Gastrocnemius medialis (tissue), 4 donors: ENCODE results near the gene ZSCAN16. TPM values are rescaled to one million over a fixed set of nuclear protein-coding genes. Genes with fewer than 3 reads are reported as not detected.

ENCODE experiments used
- ATAC-seq, 2 donors: fragments of 150-250 bp; one replicate each; pipeline ENCODE4 v1.9.1; 2016
- DNase-seq, 2 donors: peaks; one replicate each; pipeline ENCODE4 v3.0.0-alpha.2; 2019
- H3K27ac ChIP-seq, 4 donors: fragments of 200-600 bp; sonication (generic); 1 replicate in 1 of 4; 2 replicates in 3 of 4; pipeline ENCODE4 v1.5.1; 2016 to 2018; ENCODE audit warnings: mild to moderate bottlenecking in 2 of 4, moderate library complexity in 1 of 4
- H3K27me3 ChIP-seq, 3 donors: fragments of 200-600 bp; sonication (generic) in 2 of 3; 1 replicate in 1 of 3; 2 replicates in 2 of 3; pipeline versions ENCODE4 v1.5.1 to v1.6.0; 2016 to 2019; ENCODE audit warnings: mild to moderate bottlenecking in 1 of 3, moderate library complexity in 1 of 3
- H3K36me3 ChIP-seq, 2 donors: fragments of 200-600 bp; sonication (generic) in 1 of 2; one replicate each; pipeline ENCODE4 v1.5.1; 2017 to 2018
- H3K4me1 ChIP-seq, 2 donors: fragments of 200-600 bp; sonication (generic) in 1 of 2; one replicate each; pipeline ENCODE4 v1.5.1; 2016 to 2017; ENCODE audit warnings: mild to moderate bottlenecking in 2 of 2
- H3K4me3 ChIP-seq, 4 donors: fragments of 200-600 bp; sonication (generic) in 3 of 4; 1 replicate in 1 of 4; 2 replicates in 3 of 4; pipeline ENCODE4 v1.5.1; 2016 to 2019; ENCODE audit warnings: mild to moderate bottlenecking in 2 of 4
- H3K9me3 ChIP-seq, 3 donors: fragments of 200-600 bp; sonication (generic) in 2 of 3; 1 replicate in 1 of 3; 2 replicates in 2 of 3; pipeline ENCODE4 v1.5.1; 2016 to 2019
- CTCF ChIP-seq, 5 experiments: fragments of 450-650 bp in 3 of 5; fragments of 200-600 bp in 2 of 5; sonication (generic) in 2 of 5; IDR thresholded peaks in 4 of 5; conservative IDR thresholded peaks in 1 of 5; 1 replicate in 4 of 5; 2 replicates in 1 of 5; pipeline ENCODE4 v1.5.1; 2016 to 2019; ENCODE audit warnings: antibody characterized with exemption in 5 of 5, mild to moderate bottlenecking in 3 of 5, moderate library complexity in 3 of 5
- POLR2A ChIP-seq, 2 donors: fragments of 450-650 bp; IDR thresholded peaks; one replicate each; pipeline ENCODE4 v1.6.1; 2017; ENCODE audit warnings: antibody characterized with exemption in 2 of 2, mild to moderate bottlenecking in 2 of 2, moderate library complexity in 2 of 2
- in situ Hi-C, 4 donors: fragments of 200-750 bp; cut with MboI; loops; one replicate each; pipeline versions ENCODE4 v1.15.0 to v1.8.0; 2017; ENCODE audit warnings: low sequenced_read_pairs in 4 of 4
- intact Hi-C: fragments of 100-400 bp; cut with DNase I; formaldehyde crosslinking; loops from one replicate; pipeline ENCODE4 v1.15.1; 2023; ENCODE audit warnings: low total_unique reads
- total RNA-seq, 4 donors: library from RNA; depleted of rRNA; stranded (reverse); fragments of >200 nt; gene quantifications; one replicate each; pipeline versions ENCODE4 v1.1.0 to v1.2.3, GENCODE V29; 2016

The ZSCAN16 gene
- total RNA-seq, 4 donors from 2014 or later = 1.8 to 4.2 (median 3.4) TPM

GRCh38 chr6:28153546-28153945, 29.1 kb downstream of the ZSCAN16 start:
- Histone ChIP-seq H3K9me3 (no peaks in the 10 kb centered on the region), H3K36me3 (peaks cover 10 to 98% of the 10 kb centered on the region in 2 donors), H3K27me3 (no peaks in the 10 kb centered on the region), H3K27ac (no peak overlapping the region), H3K4me1 (no peaks in the 10 kb centered on the region), H3K4me3 (no peak overlapping the region)
- in situ Hi-C loops = no loop called here
- DNase-seq (no peak), ATAC-seq (no peak)
- intact Hi-C loops = no loop called here
- no peak for TF ChIP-seq POLR2A (IDR thresholded peaks at IDR 0.05)
- TF ChIP-seq CTCF (IDR thresholded peaks at IDR 0.05 in 4 of 5, conservative IDR thresholded peaks at IDR 0.05 in 1 of 5) = no peak

- peaks cover 10 to 90% of the 10 kb centered on the region in 2 donors for H3K36me3 ChIP-seq
- H3K27ac ChIP-seq = no peak overlapping the region
- intact Hi-C loops (no loop called here), in situ Hi-C loops (no loop called here)
- no peaks in the 10 kb centered on the region for H3K4me1 ChIP-seq
- no peaks in the 10 kb centered on the region for H3K27me3 ChIP-seq
- TF ChIP-seq POLR2A (IDR thresholded peaks at IDR 0.05) = no peak
- no peak for TF ChIP-seq CTCF (IDR thresholded peaks at IDR 0.05 in 4 of 5, conservative IDR thresholded peaks at IDR 0.05 in 1 of 5)
- no peak for ATAC-seq
- no peak for DNase-seq
- no peaks in the 10 kb centered on the region for H3K9me3 ChIP-seq
- H3K4me3 ChIP-seq = no peak overlapping the region
Measured at GRCh38 chr6:28154357-28154756, 29.9 kb downstream of the ZSCAN16 start.

GRCh38 chr6:28158318-28158717, 33.9 kb downstream of the ZSCAN16 start:
- intact Hi-C loops = no loop called here
- no peak for ATAC-seq
- H3K36me3 ChIP-seq = peaks cover 1 to 50% of the 10 kb centered on the region in 2 donors
- H3K27ac ChIP-seq = no peak overlapping the region
- H3K4me3 ChIP-seq = no peak overlapping the region
- no peaks in the 10 kb centered on the region for H3K9me3 ChIP-seq
- in situ Hi-C loops = no loop called here
- no peaks in the 10 kb centered on the region for H3K27me3 ChIP-seq
- no peak for DNase-seq
- H3K4me1 ChIP-seq = peaks cover 0 to 8% of the 10 kb centered on the region in 2 donors
- TF ChIP-seq CTCF (IDR thresholded peaks at IDR 0.05 in 4 of 5, conservative IDR thresholded peaks at IDR 0.05 in 1 of 5) (no peak), POLR2A (IDR thresholded peaks at IDR 0.05) (no peak)

- ATAC-seq = no peak
- intact Hi-C loops = no loop called here
- DNase-seq = no peak
- Histone ChIP-seq H3K27me3 (no peaks in the 10 kb centered on the region), H3K27ac (no peak overlapping the region), H3K36me3 (peaks cover 0 to 42% of the 10 kb centered on the region in 2 donors), H3K9me3 (no peaks in the 10 kb centered on the region), H3K4me3 (no peak overlapping the region), H3K4me1 (peaks cover 0 to 8% of the 10 kb centered on the region in 2 donors)
- TF ChIP-seq CTCF (IDR thresholded peaks at IDR 0.05 in 4 of 5, conservative IDR thresholded peaks at IDR 0.05 in 1 of 5) (no peak), POLR2A (IDR thresholded peaks at IDR 0.05) (no peak)
- in situ Hi-C loops = no loop called here
Measured at GRCh38 chr6:28159029-28159607, 34.7 kb downstream of the ZSCAN16 start.

- Histone ChIP-seq H3K4me3 (no peak overlapping the region), H3K27me3 (no peaks in the 10 kb centered on the region), H3K27ac (no peak overlapping the region), H3K4me1 (peaks cover 0 to 8% of the 10 kb centered on the region in 2 donors), H3K36me3 (peaks cover 0 to 31% of the 10 kb centered on the region in 2 donors), H3K9me3 (no peaks in the 10 kb centered on the region)
- DNase-seq = no peak
- TF ChIP-seq CTCF (IDR thresholded peaks at IDR 0.05 in 4 of 5, conservative IDR thresholded peaks at IDR 0.05 in 1 of 5) (no peak), POLR2A (IDR thresholded peaks at IDR 0.05) (no peak)
- in situ Hi-C loops = no loop called here
- ATAC-seq = no peak
- intact Hi-C loops = no loop called here
Measured at GRCh38 chr6:28160233-28160632, 35.8 kb downstream of the ZSCAN16 start.
